Activated T-helper 9 cell treated with anti-CD3 and anti-CD28 coated beads, Interleukin-2, amount 50 U/mL, for 16 hours (primary cell): ENCODE data around the gene SRP14.

ENCODE experiments used
- DNase-seq: peaks from one replicate; pipeline ENCODE4 v3.0.0-alpha.2; 2020; ENCODE audit warnings: low read depth

Gene SRP14

DNA sequence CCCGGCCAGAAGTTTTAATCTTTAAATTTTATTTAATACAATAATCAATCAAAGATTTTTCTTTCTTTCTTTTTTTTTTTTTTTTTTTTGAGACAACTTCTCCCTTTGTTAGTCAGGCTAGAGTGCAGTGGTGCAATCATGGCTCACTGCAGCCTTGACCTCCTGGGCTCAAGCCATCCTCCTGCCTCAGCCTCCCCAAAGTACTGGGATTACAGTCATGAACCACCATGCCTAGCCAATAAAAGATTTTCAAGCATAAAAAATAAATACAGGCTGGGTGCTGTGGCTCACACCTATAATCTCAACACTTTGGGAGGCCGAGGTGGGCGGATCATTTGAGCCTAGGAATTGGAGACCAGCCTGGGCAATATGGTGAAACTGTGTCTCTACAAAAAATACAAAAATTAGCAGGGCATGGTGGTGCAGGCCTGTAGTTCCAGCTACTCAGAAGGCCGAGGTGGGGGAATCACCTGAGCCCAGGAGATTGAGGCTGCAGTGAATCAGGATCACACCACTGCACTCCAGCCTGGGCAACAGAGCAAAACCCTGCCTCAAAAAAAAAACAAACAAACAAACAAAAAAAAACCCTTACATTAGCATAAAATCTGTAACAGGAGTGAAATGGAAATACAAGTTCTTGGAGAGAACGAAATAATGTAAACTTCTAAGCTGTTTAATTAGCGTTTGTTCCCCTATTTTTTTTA lies 29.1 kb upstream of the SRP14 start:
- DNase-seq: no peak

- no peak for DNase-seq
Observed at GRCh38 chr15:40066589-40066988, 27.6 kb upstream of the SRP14 start.

DNA sequence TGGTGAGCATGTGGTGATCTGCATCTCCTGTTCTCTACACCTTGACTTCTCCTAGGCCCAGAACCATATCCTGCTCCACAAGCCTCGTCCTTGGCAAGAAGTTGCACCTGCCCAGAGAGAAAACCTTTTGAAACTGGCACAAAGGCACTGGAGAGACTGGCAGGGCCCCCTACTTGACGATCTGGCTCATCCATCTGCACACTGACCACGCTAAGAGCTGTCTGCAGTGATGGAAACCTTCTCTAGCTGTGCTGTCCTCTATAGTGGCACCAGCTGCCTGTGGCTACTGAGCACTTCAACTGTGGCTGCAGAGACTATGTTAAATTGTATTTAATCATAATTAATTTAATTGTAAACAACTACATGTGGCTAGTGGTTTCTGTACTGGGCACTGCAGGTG lies 26.2 kb upstream of the SRP14 start:
- DNase-seq: no peak

GRCh38 chr15:40064231-40064894 lies 25.4 kb upstream of the SRP14 start:
- DNase-seq: no peak

GRCh38 chr15:40063563-40064011 lies 24.6 kb upstream of the SRP14 start:
- DNase-seq: no peak

- DNase-seq: no peak
Observed at GRCh38 chr15:40062816-40063562, 24.0 kb upstream of the SRP14 start.

DNA sequence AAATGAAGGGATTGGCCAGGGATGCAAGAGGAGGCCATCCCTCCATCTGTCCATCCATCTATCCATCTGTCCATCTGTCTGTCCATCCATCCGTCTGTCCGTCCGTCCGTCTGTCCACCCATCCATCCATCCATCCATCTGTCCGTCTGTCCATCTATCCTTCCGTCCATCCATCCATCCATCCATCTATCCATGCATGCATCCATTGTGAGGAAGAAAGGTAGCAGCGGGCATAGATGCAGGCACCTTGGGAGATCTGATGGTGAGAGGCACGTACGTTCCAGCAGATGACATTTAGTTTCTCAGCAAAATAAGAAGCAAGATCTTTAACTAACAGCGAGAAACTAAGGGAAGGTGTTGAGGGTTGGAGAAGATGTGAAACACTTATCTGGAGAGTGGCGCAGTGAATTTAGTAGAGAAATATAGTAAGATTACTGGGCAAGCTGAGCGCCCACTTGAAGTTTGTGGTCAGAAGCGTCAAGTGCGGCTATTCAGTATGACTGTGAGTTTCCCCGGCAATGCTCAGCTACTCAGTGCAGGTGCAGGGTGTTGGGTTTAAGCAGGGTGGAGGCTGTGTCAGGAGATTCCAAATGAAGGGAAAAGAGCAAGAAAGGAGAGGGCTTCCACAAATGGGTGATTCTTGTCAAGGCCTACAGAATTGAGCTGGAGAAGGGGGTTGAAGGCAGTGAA lies 22.4 kb upstream of the SRP14 start:
- DNase-seq: no peak

- no peak for DNase-seq
Observed at GRCh38 chr15:40060236-40060961, 21.4 kb upstream of the SRP14 start.

DNA sequence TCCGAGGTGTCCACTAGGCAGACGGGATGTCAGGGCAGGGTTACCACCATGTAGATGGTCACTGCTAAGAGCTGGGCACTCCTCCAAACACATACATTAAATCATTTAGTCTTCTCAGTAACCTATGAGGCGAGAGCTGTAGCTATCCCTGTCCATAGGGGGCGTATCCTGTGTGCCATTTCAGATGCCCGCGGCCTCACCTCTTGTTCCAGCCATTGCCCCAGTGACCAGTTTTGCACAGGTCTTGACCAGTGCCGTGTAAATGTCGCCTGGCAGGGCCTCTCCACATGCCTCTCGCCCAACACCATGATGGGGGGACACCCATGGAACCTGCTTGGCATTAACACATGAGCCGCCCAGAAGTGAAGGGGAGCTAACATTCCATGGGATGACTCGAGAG lies 20.8 kb upstream of the SRP14 start:
- no peak for DNase-seq

DNA sequence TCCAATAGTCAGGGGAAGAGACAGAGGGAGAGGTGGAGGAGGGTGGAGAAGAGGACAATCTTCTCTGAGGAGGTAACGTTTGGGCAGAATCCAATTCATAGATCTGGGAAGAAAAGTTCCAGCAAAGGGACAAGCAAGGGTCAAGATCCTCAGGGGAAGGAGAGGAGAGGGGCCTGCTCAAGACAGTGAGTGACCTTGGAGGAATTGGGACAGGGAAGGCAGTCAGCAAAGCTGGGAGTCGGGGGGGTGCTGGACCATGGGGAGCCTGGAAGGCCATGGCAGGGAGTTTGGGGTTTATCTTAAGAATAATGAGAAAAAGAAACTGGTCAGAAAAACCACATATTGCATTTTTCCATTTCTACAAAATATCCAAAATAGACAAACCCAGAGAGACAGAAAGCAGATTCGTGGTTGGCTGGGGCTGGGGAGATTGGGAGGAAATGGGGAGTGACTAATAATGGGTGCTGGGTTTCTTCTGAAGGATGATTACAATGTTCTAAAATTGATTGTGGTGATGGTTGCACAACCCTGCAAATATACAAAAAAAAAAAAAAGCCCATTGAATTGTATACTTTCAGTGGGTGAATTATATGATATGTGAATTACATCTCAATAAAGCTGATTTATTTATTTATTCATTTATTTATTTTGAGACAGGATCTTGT lies 19.6 kb upstream of the SRP14 start:
- DNase-seq: no peak

- no peak for DNase-seq
Observed at GRCh38 chr15:40055576-40056293, 16.8 kb upstream of the SRP14 start.

- no peak for DNase-seq
Observed at GRCh38 chr15:40054855-40055575, 16.0 kb upstream of the SRP14 start.

DNA sequence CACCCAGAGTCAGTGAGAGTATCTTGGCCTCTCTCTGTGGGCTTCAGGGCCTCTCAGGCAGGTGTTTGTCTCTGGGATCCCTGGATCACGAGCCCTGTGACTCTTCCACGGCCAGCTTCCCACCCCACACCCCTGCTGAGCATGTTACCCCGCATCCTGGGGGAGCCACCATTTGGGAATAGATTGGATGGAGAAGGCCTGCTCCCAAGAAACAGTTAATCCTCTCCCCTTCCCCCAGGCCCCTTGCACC lies 15.5 kb upstream of the SRP14 start:
- no peak for DNase-seq

- no peak for DNase-seq
Observed at GRCh38 chr15:40053831-40054604, 15.0 kb upstream of the SRP14 start.

DNA sequence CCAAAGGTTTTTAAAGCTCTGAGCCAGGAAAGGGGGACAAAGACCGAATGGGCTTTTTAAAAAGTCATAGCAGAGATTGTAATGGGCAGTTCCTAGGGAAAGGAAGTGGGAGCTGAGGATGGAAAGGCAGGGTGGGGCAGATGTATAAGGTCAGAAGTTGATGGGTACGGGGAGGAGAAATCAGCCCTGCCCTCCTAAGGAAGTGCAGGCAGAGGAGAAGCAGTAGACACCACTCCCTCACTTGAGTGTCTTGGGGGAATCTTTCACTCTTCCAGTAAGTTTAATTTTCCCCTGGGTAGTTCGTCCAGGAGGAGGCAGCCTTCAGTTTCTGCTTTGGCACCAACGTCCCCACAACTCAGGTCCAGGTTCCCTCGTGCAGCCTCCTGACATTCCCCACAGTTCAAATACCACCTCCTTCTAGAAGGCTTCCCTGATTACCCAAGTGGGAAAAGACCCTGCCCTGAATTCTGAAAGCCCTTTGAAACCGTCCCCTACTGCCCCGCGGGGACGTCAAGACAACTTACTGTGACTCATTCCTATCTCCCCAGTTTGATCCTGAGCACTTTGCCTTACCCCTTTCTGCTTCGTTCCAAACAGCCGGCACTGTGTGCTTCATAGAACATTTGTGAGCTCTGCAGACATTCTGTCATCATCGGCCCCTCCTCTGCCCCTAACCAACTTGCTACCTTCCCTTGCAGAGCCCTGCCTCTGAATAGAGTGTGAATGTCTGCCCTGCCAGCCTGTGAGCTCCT lies 14.3 kb upstream of the SRP14 start:
- DNase-seq: no peak

GRCh38 chr15:40052604-40053003 lies 13.6 kb upstream of the SRP14 start:
- DNase-seq: no peak

DNA sequence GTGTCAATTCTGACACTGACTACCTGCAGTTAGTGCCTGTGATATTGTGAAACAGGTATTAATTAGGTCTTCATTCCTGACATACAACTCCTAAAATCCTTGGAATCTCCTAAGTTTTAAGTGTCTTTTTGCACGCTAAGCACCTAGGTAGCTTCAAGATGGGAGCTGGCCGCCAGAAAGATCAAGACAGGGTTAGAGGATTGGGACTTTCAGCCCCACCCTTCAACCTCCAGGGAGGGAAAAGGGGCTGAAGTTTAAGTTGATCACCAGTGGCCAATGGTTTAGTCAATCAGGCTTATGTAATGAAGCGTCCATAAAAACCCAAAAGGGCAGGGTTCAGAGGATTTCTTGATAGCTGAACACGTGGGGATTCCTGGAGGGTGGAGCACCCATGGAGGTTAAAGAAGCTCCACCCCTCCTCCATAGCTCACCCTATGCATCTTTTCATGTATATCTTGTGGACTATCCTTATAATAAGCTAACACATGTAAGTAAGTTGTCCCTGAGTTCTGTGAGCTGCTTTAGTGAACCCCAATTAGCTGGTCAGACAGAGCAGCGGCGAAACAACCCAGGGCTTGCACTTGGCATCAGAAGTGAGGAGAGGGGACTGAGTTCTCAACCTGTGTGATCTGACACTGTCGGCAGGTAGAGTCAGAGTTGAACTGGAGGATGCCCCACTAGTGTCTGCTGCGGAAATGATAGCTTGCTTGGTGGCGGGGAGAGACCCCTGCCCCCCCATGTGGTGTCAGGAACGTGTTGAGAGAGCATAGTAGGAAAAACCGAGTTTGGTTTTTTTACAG lies 12.8 kb upstream of the SRP14 start:
- no peak for DNase-seq
